HepG2 (cell line): Measurements from ENCODE around the gene DST. TPM values are rescaled to one million over a fixed set of nuclear protein-coding genes. Genes with fewer than 3 reads are reported as not detected.

Experiments
- ATAC-seq: fragments of 200-7000 bp; cut with Tn5 transposase; 3 replicates; pipeline ENCODE4 v1.9.1; 2020; ENCODE audit warnings: mild to moderate bottlenecking, moderate library complexity
- BruUV-seq: library from RNA; stranded (reverse); fragments of 400-500 nt; replicated peaks from 2 replicates; lab custom pipeline; 2021; lab: Mats Ljungman, UMichigan
- CTCF ChIA-PET: fragments of 300-600 bp; formaldehyde crosslinking; extraction: SDS; loops from one replicate; lab custom pipeline; 2021; ENCODE audit warnings: low total read pairs, inconsistent platforms, low intra/inter-chr PET ratio; lab: Yijun Ruan, JAX
- POLR2A ChIA-PET: fragments of 350-600 bp; sonication (Branson Sonifier 250); formaldehyde crosslinking; loops from one replicate; lab custom pipeline; 2020; ENCODE audit warnings: antibody characterized with exemption, inconsistent platforms; lab: Yijun Ruan, JAX
- DNase-seq: peaks from one replicate; pipeline ENCODE4 v3.0.0-alpha.2; 2015; ENCODE audit warnings: low spot score
- FAIRE-seq: peaks from 3 replicates; lab custom pipeline; 2011; peaks lifted over from hg19 to GRCh38; lab: Jason Lieb, UNC
- H2AFZ ChIP-seq: one replicate; pipeline ENCODE4 v1.6.1; 2011; ENCODE audit warnings: low read length, inconsistent platforms
- H3K27ac ChIP-seq: fragments of 300-600 bp; 3 replicates; pipeline ENCODE4 v1.8.0; 2011; ENCODE audit warnings: mixed run types, mild to moderate bottlenecking, mixed read lengths, low read length, inconsistent platforms; ENCODE audit not compliant: insufficient read depth; ENCODE audit errors: extremely low read length
- H3K27me3 ChIP-seq, 2 experiments: fragments of 200-600 bp in 1 of 2; 2 replicates in 1 of 2; 3 replicates in 1 of 2; pipeline versions ENCODE4 v1.6.0 to v1.8.0; 2011; ENCODE audit warnings: low read length in 2 of 2, mild to moderate bottlenecking in 2 of 2, moderate library complexity in 2 of 2, inconsistent platforms in 1 of 2; ENCODE audit not compliant: insufficient read depth in 2 of 2, control insufficient read depth in 1 of 2
- H3K36me3 ChIP-seq, 2 experiments: fragments of 200-600 bp in 1 of 2; replicated peaks in 1 of 2; 2 replicates in 1 of 2; 3 replicates in 1 of 2; pipeline versions ENCODE4 v1.5.1 to v1.8.0; 2011; ENCODE audit warnings: low read length in 2 of 2, inconsistent platforms in 1 of 2; ENCODE audit not compliant: insufficient read depth in 2 of 2, control insufficient read depth in 1 of 2
- H3K4me1 ChIP-seq: 2 replicates; pipeline ENCODE4 v1.5.1; 2012; ENCODE audit warnings: low read length, inconsistent platforms; ENCODE audit not compliant: insufficient read depth
- H3K4me2 ChIP-seq: 2 replicates; pipeline ENCODE4 v1.6.0; 2011; ENCODE audit warnings: low read depth, low read length, inconsistent platforms
- H3K4me3 ChIP-seq, 3 experiments: fragments of 200-600 bp in 1 of 3; sonication (generic), shearing (Covaris generic) in 1 of 3; replicated peaks in 1 of 3; 2 replicates each; pipeline ENCODE4 v1.5.1; 2011 to 2016; ENCODE audit warnings: low read length in 3 of 3, inconsistent platforms in 2 of 3, low read depth in 2 of 3, mild to moderate bottlenecking in 2 of 3, control low read depth in 1 of 3, mixed read lengths in 1 of 3; ENCODE audit not compliant: insufficient read depth in 1 of 3
- H3K79me2 ChIP-seq: one replicate; pipeline ENCODE4 v1.6.1; 2011; ENCODE audit warnings: low read length, inconsistent platforms; ENCODE audit not compliant: insufficient read depth
- H3K9ac ChIP-seq: 2 replicates; pipeline ENCODE4 v1.6.0; 2011; ENCODE audit warnings: mild to moderate bottlenecking, low read depth, low read length, inconsistent platforms; ENCODE audit not compliant: insufficient read depth
- H3K9me3 ChIP-seq: 2 replicates; pipeline ENCODE4 v1.5.1; 2012; ENCODE audit warnings: mild to moderate bottlenecking, low read length
- H4K20me1 ChIP-seq: 2 replicates; pipeline ENCODE4 v1.6.0; 2011; ENCODE audit warnings: inconsistent platforms, mild to moderate bottlenecking, low read length, moderate library complexity; ENCODE audit not compliant: insufficient read depth
- ATF6 ChIP-seq: sonication (generic); formaldehyde crosslinking; conservative IDR thresholded peaks from 2 replicates; pipeline ENCODE4 v1.4.0; 2020; ENCODE audit warnings: missing genetic modification reagents
- CREB3 ChIP-seq: sonication (generic); formaldehyde crosslinking; IDR thresholded peaks from 2 replicates; pipeline ENCODE4 v1.5.0; 2020; ENCODE audit warnings: missing genetic modification reagents
- NPAS2 ChIP-seq: sonication (generic); formaldehyde crosslinking; IDR thresholded peaks from 2 replicates; pipeline ENCODE4 v1.8.0; 2022; ENCODE audit warnings: mild to moderate bottlenecking, missing genetic modification reagents, borderline replicate concordance
- PHF21A ChIP-seq: sonication (generic); formaldehyde crosslinking; IDR thresholded peaks from 2 replicates; pipeline ENCODE4 v1.5.0; 2020; ENCODE audit warnings: mild to moderate bottlenecking, missing genetic modification reagents
- ZNF318 ChIP-seq: sonication (generic); formaldehyde crosslinking; IDR thresholded peaks from 2 replicates; pipeline ENCODE4 v1.4.0; 2020; ENCODE audit warnings: mild to moderate bottlenecking, missing genetic modification reagents
- WGBS: methylation state at CpG from one replicate; pipeline ENCODE4 v1.1.6; 2017; ENCODE audit warnings: low lambda C conversion rate; 5-methylcytosine and 5-hydroxymethylcytosine counted together
- in situ Hi-C: cut with HindIII; loops from 2 replicates; pipeline ENCODE4 v1.10.0; 2017; ENCODE audit warnings: low pct_unique_long_range_greater_than_20kb; ENCODE audit not compliant: extremely low pct_ligation_motif_present
- intact Hi-C: fragments of 100-400 bp; cut with micrococcal nuclease; formaldehyde crosslinking; loops from one replicate; pipeline ENCODE4 v1.10.0; 2022; ENCODE audit not compliant: unreplicated experiment
- polyA plus RNA-seq, 8 experiments: library from polyadenylated mRNA; depleted of rRNA in 3 of 8; stranded (reverse) in 7 of 8; unstranded in 1 of 8; fragments of >200 nt; fragmentation: Illumina TruSeq in 4 of 8; extraction: Trizol in 4 of 8; gene quantifications; 2 replicates each; pipeline versions ENCODE4 v1.2.1 to v1.2.3, GENCODE V29; 2011 to 2016; ENCODE audit warnings: low read depth in 4 of 8, missing spikeins in 1 of 8, mixed read lengths in 1 of 8; ENCODE audit not compliant: insufficient read depth in 1 of 8
- total RNA-seq, 5 experiments: library from RNA; depleted of rRNA; stranded (reverse); fragments of >200 nt; fragmentation: Illumina TruSeq; extraction: Trizol; gene quantifications; 2 replicates each; pipeline ENCODE4 v1.2.3, GENCODE V29; 2016; ENCODE audit warnings: low read depth in 1 of 5

DST gene
- total and polyA plus RNA-seq, 2 of the 13 experiments (the other 11 are each of a cell fraction or from before 2014, with no cell fraction given), result 64.4 to 89.0 TPM

- TF ChIP-seq ATF6 (CRISPR knock-in tag) (no peak), CREB3 (no peak)
Observed at GRCh38 chr6:56581296-56581925, 61.3 kb downstream of the DST start (continued).

GRCh38 chr6:56580271-56580670 lies 62.4 kb downstream of the DST start:
- FAIRE-seq (no peak), DNase-seq (no peak), ATAC-seq (no peak)
- POLR2A ChIA-PET, result no interaction called here
- no peak overlapping the region for H3K4me3 ChIP-seq
- intact Hi-C loops (no loop called here), in situ Hi-C loops (no loop called here)
- no TSS peak for BruUV-seq
- H3K4me2 ChIP-seq, result no peak overlapping the region
- WGBS, result 99% methylated on average over 5 of the region's 5 CpGs
- no peaks in the 10 kb centered on the region for H3K9me3 ChIP-seq
- H4K20me1 ChIP-seq, result no peaks in the 10 kb centered on the region
- H3K9ac ChIP-seq, result no peak overlapping the region
- H3K36me3 ChIP-seq, result no peaks in the 10 kb centered on the region
- no peak overlapping the region for H2AFZ ChIP-seq
- H3K4me1 ChIP-seq, result no peaks in the 10 kb centered on the region
- H3K79me2 ChIP-seq, result no peaks in the 10 kb centered on the region
- CTCF ChIA-PET, result no interaction called here
- H3K27me3 ChIP-seq, result no peaks in the 10 kb centered on the region
- no peak overlapping the region for H3K27ac ChIP-seq
- TF ChIP-seq PHF21A (CRISPR knock-in tag) (no peak), NPAS2 (CRISPR knock-in tag) (no peak), ZNF318 (CRISPR knock-in tag) (no peak)
